HG03045 (cell line): Measurements from ENCODE around the gene KDM2B.

Experiments
- ATAC-seq: cut with Tn5 transposase; IDR thresholded peaks from one replicate; pipeline ENCODE4 v1.9.1; 2021; ENCODE audit warnings: mild to moderate bottlenecking, moderate library complexity; ENCODE audit not compliant: unreplicated experiment

The KDM2B gene

DNA sequence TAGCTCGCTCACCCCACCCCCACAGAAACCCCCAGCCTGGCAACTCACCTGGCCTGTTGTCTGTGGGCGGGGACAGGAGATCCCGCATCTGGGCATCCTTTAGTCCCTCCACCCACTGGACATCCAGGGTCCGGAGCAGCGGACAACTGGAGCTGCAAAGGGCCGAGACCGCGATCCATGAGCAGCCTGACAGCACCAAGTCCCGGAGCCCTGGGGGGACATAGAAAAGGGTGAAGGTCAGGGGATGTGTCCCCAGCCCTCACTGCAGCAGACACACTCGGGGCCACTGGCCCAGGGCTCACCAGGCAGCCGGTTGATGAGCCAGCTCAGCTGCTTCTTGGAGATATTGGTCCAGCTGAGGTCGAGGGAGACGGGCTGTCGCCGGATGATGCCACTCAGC lies 140.1 kb downstream of the KDM2B start:
- no peak for ATAC-seq

DNA sequence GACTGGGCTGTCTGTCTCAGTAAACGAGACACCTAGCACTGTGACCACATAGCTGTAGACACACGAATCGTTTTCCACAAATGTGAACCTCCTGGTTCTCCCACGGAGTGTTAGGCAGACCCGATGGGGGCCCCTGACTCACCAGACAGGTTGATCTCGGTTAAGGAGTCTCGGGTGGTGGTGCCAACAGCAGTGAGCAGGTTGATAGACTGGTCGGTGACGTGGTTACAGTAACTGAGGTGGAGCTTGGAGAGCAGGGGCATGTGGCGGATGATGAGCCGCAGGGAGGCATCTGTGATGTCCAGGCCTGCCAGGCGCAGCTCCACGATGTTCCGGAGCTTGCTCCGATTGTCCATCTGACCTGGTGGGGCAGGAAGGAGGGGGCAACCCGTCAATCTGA lies 141.1 kb downstream of the KDM2B start:
- no peak for ATAC-seq

DNA sequence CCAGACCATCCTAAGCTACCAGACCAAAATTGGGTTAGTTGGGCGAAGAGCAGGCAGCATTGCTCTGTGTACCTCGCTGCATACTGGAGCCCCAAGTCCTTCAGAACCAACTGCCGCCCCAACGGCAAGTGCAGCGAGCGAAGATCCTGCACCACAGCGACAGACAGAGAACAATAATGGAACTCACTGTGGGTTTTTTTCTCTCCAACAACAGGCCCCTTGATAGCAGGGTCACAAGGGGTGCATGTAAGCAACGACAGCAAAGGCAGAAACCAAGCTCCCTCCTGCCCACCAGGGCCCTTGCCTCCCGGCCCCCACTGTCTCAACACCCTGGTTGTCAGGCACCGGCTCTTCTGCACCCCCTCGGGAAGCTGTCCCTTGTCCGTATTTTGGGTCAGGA lies 141.9 kb downstream of the KDM2B start:
- ATAC-seq = no peak

DNA sequence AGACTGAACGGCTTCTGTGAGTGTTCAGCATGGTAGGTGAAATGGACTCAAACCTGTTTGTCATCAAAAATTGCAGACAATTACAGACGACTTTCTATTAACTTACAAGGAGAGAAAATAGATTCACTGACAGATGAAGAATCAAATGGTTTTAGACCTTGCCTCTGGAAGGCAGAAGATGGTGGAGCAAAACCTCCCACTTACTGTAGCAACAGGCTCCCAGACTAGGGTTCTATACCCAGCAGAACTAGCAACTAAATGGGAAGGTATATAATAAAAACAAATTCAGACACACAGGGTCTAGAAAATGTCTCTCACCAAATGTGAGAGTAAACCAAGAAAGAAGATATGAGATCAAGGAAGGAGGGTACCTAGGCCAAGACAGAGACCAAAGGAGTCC lies 144.1 kb downstream of the KDM2B start:
- ATAC-seq = no peak

DNA sequence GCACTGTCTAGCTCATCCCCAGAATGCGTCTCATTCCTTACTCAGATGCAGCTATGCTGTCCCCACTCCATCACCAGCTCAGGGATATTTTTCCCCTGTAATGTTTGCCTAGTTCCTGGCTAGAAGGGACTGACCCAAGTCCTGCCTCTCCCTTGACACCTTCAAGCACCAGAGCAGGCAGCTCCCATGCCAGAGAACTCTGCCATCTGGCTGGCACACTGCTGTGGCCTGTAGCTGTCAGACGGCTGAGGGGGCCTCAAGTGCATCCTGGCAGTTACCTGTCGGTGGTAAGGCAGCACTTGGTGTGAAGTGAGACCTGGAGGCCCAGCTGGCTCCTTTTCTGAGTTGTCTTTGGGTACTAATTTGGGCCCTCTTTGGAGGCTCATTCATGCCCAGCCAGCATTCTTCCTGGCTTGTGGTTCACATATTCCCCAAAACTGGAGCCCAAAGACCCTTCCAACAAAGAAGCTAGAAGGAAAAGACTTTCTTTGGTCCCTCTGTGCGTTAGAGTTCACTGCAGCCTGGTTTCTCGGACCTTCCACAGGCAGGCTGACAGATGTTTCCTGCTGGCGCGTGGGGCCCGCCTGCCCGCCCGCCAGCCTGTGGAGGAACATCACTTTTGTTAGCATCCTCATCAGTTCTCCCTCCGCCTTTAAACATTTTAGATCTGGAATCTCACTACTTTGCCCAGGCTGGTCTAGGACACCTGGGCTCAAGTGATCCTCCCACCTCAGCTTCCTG lies 147.9 kb downstream of the KDM2B start:
- no peak for ATAC-seq

DNA sequence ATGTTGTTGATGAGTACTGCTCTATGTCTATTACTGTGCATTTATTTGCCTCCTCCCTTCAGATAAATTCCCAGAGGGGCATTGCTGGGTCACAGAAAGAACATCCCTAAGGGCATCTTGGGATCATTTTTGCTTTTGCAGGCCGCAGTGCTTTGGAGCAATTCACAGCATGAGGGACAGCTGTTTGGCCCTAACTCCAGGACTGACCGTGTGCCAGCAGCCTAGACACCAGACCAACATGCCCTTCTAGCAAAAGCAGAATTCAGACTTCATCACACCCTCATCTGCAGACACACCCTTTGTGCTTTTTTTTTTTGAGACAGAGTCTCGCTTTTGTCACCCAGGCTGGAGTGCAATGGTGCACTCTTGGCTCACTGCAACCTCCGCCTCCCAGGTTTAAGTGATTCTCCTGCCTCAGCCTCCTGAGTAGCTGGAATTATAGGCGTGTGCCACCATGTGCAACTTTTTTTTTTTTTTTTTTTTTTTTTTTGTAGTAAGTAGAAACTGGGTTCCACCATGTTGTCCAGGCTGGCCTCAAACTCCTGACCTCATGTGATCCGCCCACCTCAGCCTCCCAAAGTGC lies 149.9 kb downstream of the KDM2B start:
- no peak for ATAC-seq

DNA sequence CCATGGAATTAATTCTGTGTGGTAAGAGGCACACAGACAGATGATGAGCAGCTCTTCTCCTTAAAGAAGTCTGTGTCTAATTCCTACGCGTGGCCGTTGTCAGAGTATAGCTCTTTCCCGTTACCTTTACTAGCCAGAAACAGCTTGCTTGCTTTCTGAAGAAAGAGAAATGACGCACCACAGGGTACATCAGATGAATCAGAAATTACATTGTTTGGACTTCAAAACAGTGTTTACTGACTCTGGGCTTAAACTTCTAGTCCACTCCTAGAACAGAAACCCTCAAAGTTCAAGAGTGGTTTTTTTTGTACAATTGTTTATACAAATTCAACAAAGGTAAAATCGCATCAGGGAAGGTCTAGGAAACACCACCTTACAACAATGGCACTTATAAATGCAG lies 151.9 kb downstream of the KDM2B start:
- no peak for ATAC-seq

DNA sequence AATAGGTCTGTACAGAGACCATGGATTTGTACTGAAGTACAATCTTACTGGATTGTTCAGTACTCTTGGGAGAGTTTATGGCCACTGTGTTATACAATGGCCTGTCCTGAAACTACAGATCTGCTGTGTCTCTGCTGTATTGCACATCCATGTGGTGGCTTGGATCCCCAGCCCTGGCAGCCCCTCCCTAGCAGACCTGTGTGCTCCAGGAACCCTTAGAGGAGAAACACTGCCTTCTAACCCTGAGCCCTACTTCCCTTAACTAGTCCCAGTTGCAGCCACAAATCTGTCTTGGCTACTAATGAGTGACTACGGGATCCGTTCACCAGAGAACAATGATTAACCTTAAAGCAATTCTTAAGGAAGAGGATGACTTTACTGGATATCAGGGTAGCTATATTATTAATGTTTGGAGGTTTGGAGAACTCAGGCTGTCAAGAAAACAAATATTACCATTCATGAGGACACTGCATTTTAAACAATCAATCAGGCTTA lies 153.2 kb downstream of the KDM2B start:
- ATAC-seq = no peak

DNA sequence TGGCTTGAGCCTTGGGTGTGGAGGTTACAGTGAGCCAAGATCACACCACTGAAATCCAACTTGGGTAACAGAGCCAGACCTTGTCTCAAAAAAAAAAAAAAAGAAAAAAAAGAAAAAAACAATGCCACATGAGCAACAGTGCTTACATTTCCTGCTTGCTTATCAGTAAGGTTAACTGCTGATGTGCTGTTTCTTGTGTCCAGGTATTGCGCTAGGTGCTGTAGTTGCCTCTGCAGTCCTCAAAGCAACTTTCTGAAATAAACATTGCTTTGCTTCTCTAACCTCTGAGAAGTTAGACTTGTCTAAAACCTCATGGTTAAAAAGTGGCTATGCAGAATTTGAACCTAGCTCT lies 156.2 kb downstream of the KDM2B start:
- ATAC-seq = no peak

DNA sequence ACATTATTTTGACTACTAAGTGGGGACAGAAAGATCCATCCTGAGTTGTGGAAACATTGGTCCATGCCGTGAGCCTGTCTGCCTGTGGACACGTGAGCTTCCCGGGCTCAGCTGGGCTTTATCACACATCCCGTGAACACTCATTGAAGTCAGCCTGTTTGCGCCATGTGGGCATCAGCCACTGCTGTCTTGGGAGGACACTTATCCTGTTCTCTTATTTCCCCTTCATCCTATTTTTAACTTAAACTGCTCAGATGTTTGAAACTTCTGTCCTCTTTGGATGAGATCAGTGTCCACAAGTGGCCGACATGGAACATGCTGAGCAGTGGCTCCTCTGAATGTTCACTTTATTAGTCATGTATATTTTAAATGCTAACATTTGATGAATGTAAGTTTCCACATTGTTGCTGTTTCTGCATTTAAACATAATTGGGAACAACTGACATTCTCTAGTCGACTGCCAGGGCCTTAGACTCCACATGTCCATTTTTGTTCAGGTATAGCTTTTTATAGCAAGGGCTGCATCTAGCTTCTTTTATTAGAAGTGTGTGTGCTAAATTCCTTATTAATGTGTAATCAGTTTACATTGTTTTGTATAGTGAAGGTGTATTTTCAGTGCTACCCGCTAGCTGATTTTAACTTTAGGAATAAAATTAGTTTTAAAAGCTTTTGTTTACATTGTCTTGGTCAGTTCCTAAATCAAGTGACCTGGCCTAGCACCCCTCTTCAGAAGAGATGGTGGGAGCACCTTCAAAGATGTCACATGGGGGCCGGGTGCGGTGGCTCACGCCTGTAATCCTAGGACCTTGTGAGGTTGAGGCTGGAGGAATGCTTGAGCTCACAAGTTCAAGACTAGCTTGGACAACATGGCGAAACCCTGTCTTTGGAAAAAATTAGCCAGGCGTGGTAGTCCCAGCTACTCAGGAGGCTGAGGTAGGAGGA lies 156.9 kb downstream of the KDM2B start:
- ATAC-seq = no peak

DNA sequence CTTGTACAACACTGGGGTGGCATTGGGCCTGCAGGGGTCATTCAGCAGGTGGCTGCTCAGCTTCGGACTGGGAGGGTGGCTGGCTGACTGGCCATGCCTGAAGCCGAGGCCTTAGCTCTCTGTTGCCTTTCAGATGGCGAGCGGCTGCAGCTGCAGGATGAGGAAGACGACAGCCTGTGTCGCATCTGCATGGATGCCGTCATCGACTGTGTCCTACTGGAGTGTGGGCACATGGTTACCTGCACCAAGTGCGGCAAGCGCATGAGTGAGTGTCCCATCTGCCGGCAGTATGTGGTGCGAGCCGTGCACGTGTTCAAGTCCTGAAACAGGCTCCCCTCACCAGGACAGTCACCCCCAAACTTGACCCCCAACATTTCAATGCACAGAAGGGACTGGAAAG lies 157.6 kb downstream of the KDM2B start:
- ATAC-seq = no peak

DNA sequence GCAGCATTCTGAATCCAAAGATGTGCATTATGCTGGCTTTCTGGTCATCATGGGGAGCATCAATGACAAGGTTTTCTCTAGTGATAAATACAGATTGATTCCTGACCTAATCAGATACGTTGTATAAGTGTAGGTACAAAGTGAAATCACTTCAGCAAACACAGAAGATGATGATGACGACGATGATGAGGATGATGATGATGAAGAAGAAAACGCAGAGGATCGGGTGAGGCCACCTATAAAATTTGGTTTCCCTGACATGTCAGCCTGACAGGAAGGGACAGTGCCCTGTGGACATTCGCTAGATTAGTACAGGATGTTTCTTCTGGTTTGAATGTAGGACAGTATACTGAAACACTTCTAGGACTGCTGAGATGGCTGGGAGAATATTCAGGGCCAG lies 160.7 kb downstream of the KDM2B start:
- ATAC-seq = no peak

DNA sequence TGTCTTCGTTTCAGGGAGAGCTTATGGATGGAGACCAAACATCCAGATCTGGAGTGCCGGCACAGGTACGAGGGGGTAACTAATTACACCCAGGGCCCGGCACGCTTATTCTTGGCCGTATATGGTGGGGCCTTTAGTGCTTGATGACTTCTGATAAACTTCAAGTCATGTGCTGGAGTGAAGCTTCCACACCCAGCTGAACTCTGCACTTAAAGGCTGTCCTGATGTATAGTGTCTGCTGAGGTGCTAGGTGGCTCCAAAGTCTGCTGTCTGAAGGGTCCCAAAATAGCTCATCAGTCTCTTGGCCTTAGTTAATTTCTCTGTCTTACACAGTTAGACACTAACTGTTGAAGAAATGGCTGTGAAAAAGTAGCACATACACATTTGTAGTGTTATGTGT lies 163.0 kb downstream of the KDM2B start:
- no peak for ATAC-seq

DNA sequence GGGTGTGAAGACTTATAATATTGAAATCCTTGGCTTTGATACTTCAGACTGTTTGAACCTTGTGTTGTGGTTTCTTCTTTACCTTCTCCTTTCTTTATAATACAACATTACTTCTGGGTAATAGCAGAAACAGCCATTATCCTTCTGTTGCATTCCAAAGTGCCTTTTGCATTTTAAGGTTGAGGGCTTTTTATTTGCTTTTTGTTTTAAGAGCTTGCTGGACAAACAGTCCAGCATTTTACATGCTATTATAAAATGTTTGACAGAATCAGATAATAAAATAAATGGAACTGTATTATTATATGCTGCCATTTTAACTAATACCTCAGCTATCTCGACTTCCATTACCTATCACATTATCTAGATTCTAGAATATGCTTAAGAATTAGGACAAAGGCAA lies 166.9 kb downstream of the KDM2B start:
- no peak for ATAC-seq

DNA sequence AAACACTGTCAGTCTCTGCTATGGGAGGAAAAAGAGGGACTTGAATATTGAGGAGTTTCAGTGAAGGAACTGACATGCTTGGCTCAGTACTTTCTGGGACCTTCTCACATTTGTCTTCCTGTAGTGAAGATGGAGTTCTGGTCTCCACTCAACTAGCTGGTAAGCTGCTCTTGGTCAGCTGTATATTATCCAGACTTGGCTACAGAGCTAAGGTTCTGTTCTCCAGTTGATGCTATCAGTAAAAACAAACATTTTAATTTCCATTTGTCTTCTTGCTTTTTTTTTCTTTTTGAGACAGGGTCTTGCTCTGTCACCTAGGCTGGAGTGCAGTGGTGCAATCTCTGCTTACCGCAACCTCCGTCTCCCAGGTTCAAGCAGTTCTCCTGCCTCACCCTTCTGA lies 175.6 kb downstream of the KDM2B start:
- no peak for ATAC-seq

DNA sequence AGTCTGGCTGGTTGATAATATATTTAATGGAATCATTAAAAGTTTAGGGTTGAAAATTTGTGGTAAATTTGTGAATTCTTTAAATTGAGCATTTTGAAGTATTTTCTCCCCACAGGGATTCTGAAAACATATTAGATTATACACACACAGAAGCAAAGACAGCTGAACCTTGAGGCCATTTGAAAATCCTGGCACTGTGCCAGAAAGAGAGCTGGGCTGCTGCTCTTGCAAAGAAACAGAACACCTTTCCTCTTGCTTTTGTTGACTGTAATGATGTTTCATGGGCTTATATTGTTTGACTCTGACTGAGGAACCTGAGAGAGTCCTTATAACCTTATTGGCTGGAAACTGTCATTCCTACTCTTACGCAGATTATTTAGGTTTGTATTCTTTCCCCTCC lies 176.1 kb downstream of the KDM2B start:
- ATAC-seq = no peak

DNA sequence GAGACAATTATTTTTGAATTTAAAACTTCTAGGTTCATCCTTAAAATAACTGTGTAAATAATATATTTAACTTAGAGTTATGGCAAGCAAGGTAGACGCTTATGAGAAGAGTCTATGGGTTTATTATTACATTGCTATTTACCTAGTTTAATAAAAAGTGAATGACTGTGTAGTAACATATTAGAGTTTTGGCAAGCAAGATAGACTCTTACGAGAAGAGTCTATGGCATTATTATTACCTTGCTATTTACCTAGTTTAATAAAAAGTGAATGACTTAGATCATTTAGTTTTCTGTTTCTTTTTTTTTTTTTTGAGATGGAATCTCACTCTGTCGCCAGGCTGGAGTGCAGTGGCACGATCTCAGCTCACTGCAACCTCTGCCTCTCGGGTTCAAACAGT lies 177.1 kb downstream of the KDM2B start:
- no peak for ATAC-seq

DNA sequence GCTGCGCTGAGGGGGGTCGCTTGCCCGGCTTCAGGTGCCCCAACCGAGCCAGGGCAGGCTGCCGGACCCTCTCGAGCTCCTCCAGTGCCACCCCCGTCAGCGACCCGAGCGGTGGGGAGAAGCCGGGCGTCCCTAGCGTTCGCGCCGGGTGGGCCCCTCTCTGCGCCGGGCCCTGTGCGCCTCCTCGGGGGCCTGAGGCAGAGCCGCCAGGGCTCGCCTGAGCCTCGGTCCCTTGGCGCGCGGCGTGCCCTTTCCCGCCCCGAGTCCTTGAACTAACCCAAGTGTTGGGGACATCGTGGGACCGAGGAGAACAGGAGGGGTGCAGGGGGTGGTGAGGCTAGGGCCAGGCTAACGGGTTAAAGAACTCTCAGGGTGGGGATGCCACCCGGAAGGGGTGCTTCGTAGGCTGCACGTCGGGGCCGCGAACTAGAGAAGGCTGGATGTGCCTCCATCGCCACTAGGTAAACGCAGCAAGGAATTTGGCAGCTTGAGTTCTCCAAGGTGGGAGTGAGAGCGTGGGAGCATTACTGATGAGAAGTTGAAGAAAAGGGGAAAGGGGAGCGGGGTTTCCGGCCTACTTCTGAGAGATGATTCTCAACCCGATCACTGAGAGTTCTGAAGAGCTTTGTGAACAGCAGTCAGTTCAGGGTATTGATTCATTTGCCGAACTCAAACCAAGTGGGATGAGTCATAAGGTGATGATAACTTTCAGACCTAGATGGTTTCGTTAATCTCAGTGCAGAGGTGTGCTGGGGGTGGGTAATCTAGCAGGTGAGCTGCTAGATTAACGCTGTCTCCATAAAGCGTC lies 180.3 kb downstream of the KDM2B start:
- ATAC-seq = peak; percentile 28

DNA sequence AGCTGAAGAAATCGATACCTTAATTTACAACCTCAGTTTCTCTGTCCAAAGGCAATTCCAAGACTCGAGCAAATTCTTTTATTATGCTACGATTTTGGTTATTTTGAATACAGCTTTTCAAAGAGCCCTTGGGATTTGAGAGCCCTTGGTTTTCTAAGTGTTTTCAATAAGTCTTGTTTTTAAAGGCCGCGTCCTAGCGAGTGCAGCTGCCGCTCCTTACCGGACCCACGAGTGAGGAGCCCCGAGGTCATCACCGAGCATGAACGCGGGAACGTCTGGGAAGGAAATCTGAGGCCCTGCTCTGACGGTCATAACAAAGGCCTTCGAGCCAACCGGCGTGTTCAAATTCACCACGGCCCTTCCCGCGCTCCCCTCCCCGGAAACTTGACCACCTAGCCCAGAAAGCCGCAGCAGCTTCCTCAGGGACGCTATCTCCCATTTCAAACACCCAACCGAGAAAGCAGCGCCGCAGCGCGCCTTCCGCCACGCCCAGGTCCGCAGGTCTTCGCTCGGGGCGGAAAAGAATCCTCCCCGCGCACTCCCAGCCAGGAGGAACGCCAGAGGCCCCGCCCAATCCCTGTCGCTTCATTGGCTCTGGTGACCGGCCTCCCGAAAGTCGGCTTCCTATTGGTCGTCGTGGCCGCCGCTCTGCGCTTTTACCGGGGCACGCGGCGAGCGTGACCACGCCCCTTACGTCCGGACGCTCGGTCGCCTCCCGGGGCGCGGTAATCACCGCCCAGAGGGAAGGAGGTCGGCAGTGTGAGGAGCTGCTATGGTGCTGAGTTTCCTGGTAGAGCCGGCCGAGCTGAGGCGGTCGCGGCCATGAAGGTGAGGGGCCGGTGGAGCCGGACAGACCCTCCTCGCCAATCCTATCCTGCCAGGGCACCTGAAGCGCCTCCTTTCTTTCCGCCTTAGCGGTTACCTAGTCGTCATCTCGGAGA lies 181.2 kb downstream of the KDM2B start, which contains the start of gene RNF34:
Gene RNF34, plus strand, starts transcription at position 728 of the 941 bp plus-strand sequence. Its CDS starts 95 bp downstream, at position 823.
- ATAC-seq = peak; percentile 94

DNA sequence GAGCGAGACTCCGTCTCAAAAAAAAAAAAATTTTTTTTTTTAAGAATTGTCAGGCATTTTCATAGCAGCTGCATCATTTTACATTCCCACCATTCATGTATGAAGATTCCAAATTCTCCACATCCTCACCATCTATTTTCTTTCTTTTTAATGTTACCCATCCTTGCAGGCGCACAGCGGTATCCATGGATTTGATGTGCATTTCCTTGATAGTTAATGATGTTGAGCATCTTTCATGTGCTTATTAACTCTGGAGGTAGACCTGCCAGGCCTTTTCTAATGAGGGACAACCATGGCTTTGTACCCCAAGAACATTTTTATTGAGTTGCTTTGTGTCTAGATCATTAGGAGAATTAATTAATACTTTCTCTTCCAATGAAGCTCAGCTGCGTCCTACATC lies 182.5 kb downstream of the KDM2B start:
- no peak for ATAC-seq
